A549 treated with Hydrocortisone at 1 μM for 4 hours (cell line): ENCODE measurements around the gene ACTG1. TPM values are rescaled to one million over a fixed set of nuclear protein-coding genes. Genes with fewer than 3 reads are reported as not detected.

Source experiments
- total RNA-seq: library from RNA; stranded (reverse); fragments of 200-300 nt; extraction: Qiagen RNA extraction; gene quantifications from 5 replicates; pipeline ENCODE4 v1.2.3, GENCODE V29; 2022

The ACTG1 gene
- 4,687 to 7,414 TPM (median 5,361 TPM) in 5 replicates for total RNA-seq

GRCh38 chr17:81512562-81513371, at the start of gene ACTG1:
TSS of gene ACTG1 (minus strand) at chr17:81512799. CDS start at chr17:81512354, 445 bp downstream.

GRCh38 chr17:81552244-81553017, 39.8 kb upstream of the ACTG1 start, which contains the start of gene FAAP100:
TSS of gene FAAP100 (minus strand) at chr17:81552353. CDS start at chr17:81552330, 23 bp downstream.

GRCh38 chr17:81527591-81528383, 15.2 kb upstream of the ACTG1 start, which contains the start of gene FSCN2:
TSS of gene FSCN2 (plus strand) at chr17:81528377. CDS start at chr17:81528532, 155 bp downstream.

Other genes starting within 250 kb of the ACTG1 start
- 59.4 to 74.1 TPM (median 69.2 TPM) in 5 replicates for gene SLC38A10, start 217.5 kb downstream of the ACTG1 start, total RNA-seq
- gene BAHCC1, start 117.3 kb downstream of the ACTG1 start, total RNA-seq, result 6.5 to 8.7 TPM (median 8.6 TPM) in 5 replicates
- gene FSCN2, start 15.6 kb upstream of the ACTG1 start, total RNA-seq, result 1.0 to 1.5 TPM (median 1.1 TPM) in 5 replicates
- gene FAAP100, start 39.6 kb upstream of the ACTG1 start, total RNA-seq, result 23.3 to 27.5 TPM (median 24.3 TPM) in 5 replicates
- 92.6 to 101 TPM (median 93.6 TPM) in 5 replicates for gene NPLOC4, start 124.3 kb upstream of the ACTG1 start, total RNA-seq
- 4.4 to 5.6 TPM (median 4.8 TPM) in 5 replicates for gene TSPAN10, start 124.4 kb upstream of the ACTG1 start, total RNA-seq
- 1.2 to 3.1 TPM (median 2.5 TPM) in 5 replicates for gene PDE6G, start 143.7 kb upstream of the ACTG1 start, total RNA-seq
- gene OXLD1, start 153.8 kb upstream of the ACTG1 start, total RNA-seq, result 35.7 to 66.2 TPM (median 58.0 TPM) in 5 replicates
- gene CCDC137, start 153.9 kb upstream of the ACTG1 start, total RNA-seq, result 59.6 to 70.3 TPM (median 61.4 TPM) in 5 replicates
- gene ARL16, start 171.0 kb upstream of the ACTG1 start, total RNA-seq, result 46.1 to 52.5 TPM (median 49.2 TPM) in 5 replicates
- gene HGS, start 171.2 kb upstream of the ACTG1 start, total RNA-seq, result 146 to 202 TPM (median 189 TPM) in 5 replicates
- 207 to 319 TPM (median 292 TPM) in 5 replicates for gene MRPL12, start 190.6 kb upstream of the ACTG1 start, total RNA-seq
- gene SLC25A10, start 199.5 kb upstream of the ACTG1 start, total RNA-seq, result 31.5 to 44.9 TPM (median 40.7 TPM) in 5 replicates